WI38 (cell line): ENCODE results near the gene LAD1.

ENCODE experiments used
- H3K4me3 ChIP-seq: 2 replicates; pipeline ENCODE4 v1.5.1; 2011; ENCODE audit warnings: low read depth, mild to moderate bottlenecking, control low read depth, low read length
- TF ChIP-seq, protein P1 (sequence below): IDR thresholded peaks from 2 replicates; pipeline ENCODE4 v1.5.1; 2012; ENCODE audit warnings: low read depth, mild to moderate bottlenecking, control low read depth, low read length

Gene LAD1

DNA sequence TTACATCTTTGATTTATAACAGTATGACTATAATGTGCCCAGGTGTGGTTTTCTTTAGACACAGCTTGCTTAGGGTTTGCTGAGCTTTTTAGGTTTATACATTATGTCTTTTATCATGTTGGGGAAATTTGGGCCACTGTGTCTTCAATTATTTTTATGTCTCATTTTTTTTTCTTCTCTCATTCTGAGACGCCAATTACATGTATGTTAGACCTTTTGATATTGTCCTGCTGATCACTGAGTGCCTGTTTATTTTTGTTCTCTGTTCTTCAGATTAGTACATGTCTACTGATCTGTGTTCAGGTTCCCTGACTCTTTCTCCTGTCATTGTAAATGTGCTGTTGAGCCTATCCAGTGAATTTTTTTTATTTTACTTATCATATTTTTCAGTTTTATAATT, 57.7 kb downstream of the LAD1 start:
- TF ChIP-seq, protein P1, sequence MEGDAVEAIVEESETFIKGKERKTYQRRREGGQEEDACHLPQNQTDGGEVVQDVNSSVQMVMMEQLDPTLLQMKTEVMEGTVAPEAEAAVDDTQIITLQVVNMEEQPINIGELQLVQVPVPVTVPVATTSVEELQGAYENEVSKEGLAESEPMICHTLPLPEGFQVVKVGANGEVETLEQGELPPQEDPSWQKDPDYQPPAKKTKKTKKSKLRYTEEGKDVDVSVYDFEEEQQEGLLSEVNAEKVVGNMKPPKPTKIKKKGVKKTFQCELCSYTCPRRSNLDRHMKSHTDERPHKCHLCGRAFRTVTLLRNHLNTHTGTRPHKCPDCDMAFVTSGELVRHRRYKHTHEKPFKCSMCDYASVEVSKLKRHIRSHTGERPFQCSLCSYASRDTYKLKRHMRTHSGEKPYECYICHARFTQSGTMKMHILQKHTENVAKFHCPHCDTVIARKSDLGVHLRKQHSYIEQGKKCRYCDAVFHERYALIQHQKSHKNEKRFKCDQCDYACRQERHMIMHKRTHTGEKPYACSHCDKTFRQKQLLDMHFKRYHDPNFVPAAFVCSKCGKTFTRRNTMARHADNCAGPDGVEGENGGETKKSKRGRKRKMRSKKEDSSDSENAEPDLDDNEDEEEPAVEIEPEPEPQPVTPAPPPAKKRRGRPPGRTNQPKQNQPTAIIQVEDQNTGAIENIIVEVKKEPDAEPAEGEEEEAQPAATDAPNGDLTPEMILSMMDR, result no peak
- no peak overlapping the region for H3K4me3 ChIP-seq

GRCh38 chr1:201336711-201337450, 62.2 kb downstream of the LAD1 start:
- TF ChIP-seq, protein P1, result no peak
- no peak overlapping the region for H3K4me3 ChIP-seq

GRCh38 chr1:201335901-201336300, 63.2 kb downstream of the LAD1 start:
- TF ChIP-seq, protein P1, result no peak
- no peak overlapping the region for H3K4me3 ChIP-seq

DNA sequence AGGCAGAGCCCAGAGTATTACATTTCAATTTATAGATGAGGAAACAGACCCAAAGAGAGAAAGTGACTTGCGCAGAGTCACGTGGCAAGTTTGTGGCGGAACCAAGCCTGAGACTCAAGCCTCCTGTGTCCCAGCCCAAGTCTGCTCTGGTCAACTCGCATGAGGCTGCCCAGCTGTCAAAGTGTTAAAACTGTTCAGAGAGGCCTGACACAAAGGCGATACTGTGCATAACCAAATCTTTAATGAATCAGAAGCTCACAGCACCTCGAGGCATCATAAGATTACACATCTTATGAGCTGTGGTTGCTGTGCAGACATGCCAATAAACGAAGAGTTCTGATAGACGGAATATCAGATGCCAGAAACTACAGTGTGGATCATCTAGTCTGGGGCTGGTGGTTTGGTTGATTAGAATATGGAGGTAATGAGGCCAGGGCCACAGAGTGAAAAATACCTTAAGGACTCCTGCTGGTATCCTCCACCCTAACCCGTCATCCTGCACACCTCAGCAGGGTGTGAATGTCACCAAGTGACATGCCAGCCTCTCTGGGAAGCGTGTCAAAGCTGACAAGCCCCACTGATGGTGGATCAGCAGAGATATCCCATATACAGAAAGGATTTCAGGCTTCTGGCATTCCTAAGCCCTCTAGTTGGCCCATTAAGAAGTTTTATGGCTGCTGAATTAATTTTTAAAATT, 63.8 kb downstream of the LAD1 start:
- TF ChIP-seq, protein P1, result no peak
- H3K4me3 ChIP-seq, result no peak overlapping the region

DNA sequence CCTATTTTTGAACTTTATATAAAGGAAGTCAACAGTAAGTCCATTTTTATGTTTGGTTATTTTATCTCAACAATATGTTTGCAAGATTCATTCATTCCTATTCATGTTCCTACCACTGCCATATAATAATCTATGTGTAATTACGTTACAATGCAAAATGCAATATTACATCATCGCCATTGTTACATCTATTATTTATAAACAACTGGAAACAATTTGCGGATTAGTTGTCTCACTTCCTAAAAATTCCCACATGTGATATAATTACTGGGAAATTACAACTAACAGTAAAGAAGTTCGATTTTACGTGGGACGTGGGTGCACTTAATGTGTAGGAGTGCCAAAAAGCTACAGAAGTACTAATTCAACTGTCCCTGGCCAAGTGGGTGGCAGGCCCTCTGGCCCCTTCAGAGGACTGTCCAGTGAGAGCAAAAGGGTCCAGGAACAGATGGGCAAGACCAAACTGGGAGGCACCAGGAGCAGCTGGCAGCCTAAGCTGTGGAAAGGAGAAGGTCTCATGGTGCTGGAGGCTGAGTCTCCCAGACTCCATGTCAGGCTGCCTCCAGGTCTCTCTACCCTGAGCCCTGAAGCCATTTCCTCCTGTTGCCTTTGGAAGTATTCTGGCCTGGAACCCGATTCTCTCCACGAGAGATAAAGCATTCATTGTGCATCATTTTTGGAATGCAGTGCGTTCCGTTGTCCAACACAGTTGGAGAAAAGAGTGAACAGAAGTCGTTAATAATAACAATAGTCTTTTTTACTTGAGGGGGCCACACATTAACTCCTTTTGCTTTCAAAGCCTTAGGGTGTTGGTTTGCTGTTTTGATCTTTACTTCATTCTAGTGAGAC, 64.6 kb downstream of the LAD1 start:
- no peak overlapping the region for H3K4me3 ChIP-seq
- TF ChIP-seq, protein P1, result no peak

GRCh38 chr1:201332616-201333335, 66.3 kb downstream of the LAD1 start:
- H3K4me3 ChIP-seq, result no peak overlapping the region
- TF ChIP-seq, protein P1, result no peak
